Uterus (tissue), 2 donors: ENCODE measurements around the gene MYADML2.

Experiments
- POLR2A ChIP-seq, 2 donors: fragments of 450-650 bp; IDR thresholded peaks; one replicate each; pipeline ENCODE4 v1.6.1; 2016; ENCODE audit warnings: antibody characterized with exemption in 2 of 2, mild to moderate bottlenecking in 1 of 2, moderate library complexity in 1 of 2
- TF ChIP-seq, protein P1 (sequence below), 4 experiments: fragments of 200-600 bp in 2 of 4; fragments of 450-650 bp in 2 of 4; sonication (generic) in 2 of 4; IDR thresholded peaks; one replicate each; pipeline ENCODE4 v1.5.1; 2016 to 2019; ENCODE audit warnings: antibody characterized with exemption in 4 of 4, mild to moderate bottlenecking in 2 of 4, moderate library complexity in 1 of 4

DNA sequence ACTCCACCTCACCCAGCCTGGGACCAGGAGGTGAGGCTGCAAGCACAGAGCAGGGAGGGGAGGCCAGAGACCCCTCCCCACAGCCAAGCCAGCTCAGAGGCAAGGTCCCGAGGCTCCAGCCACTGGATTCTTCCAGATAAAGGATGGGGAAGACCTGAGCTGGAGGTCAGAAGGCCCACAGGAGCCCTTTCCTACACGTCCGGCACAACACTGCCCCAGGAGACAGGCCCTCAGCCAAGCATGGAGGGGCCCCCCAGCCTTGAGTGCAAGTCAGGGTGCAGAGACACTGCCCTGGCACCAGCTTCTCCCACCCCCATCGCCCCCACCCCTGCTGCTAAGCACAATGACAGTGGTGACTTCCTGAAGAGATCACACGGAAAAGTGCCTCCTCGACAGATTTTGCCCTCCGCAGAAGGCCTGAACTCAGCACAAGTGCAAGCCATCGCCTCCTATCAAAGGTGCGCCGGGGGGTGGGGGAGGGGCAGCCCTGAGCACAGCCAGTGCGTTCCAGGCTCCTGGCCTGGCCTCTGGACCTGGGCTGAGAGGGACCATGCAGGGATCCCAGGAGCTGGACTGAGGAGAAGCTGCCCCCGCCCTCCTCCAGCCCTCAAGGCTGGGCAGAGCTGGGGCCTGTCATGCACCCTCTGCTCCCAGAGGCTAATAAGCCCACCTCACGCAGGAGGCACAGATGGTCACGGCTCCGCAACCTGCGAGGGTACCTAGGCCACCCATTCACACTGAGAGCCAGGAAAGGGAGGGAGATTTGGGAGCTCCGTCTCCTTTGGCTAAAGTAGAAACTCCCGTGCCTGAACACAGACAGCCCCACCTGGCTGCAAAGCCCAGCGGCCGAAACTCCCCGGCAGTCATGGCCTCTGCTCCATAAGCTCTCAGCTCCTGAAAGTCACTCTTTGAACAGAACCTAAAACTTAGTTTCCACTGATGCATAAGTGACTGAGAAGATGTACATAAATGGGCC, 22.2 kb downstream of the MYADML2 start:
- TF ChIP-seq, protein P1, sequence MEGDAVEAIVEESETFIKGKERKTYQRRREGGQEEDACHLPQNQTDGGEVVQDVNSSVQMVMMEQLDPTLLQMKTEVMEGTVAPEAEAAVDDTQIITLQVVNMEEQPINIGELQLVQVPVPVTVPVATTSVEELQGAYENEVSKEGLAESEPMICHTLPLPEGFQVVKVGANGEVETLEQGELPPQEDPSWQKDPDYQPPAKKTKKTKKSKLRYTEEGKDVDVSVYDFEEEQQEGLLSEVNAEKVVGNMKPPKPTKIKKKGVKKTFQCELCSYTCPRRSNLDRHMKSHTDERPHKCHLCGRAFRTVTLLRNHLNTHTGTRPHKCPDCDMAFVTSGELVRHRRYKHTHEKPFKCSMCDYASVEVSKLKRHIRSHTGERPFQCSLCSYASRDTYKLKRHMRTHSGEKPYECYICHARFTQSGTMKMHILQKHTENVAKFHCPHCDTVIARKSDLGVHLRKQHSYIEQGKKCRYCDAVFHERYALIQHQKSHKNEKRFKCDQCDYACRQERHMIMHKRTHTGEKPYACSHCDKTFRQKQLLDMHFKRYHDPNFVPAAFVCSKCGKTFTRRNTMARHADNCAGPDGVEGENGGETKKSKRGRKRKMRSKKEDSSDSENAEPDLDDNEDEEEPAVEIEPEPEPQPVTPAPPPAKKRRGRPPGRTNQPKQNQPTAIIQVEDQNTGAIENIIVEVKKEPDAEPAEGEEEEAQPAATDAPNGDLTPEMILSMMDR (IDR thresholded peaks at IDR 0.05) = no peak
- no peak for TF ChIP-seq POLR2A (IDR thresholded peaks at IDR 0.05)
